ENCODE results near the gene GRK6. TPM values are rescaled to one million over a fixed set of nuclear protein-coding genes. Genes with fewer than 3 reads are reported as not detected.

GRK6 gene
- polyA plus RNA-seq, 1 of the 3 experiments (the other 2 are of a cell fraction), result 39.5 TPM

GRCh38 chr5:177450667-177451424 lies 24.4 kb downstream of the GRK6 start:
- 85% methylated on average over 7 of the region's 10 CpGs for WGBS (ENCODE audit: low lambda C conversion rate)
- Histone ChIP-seq H4K20me1 (ENCODE audit: insufficient read depth) (peaks cover 22% of the 10 kb centered on the region), H3K27me3 (ENCODE audit: insufficient read depth) (no peaks in the 10 kb centered on the region), H3K4me2 (no peak overlapping the region), H3K27ac (ENCODE audit: low read depth in 2 of 2, low read length in 1 of 2) (peak overlapping the region in 1 of 2 experiments; percentile 40; a peak in 1 of 4 replicates), H3K79me2 (ENCODE audit: insufficient read depth) (peaks cover 10% of the 10 kb centered on the region; the same call in 1 of the 2 replicates), H3K4me1 (ENCODE audit: control insufficient read depth in 1 of 2, insufficient read depth in 2 of 2, low read depth in 1 of 2, low read length in 1 of 2) (peaks cover 28 to 76% of the 10 kb centered on the region in 2 experiments), H3F3A (replicated peaks; ENCODE audit: insufficient read depth) (peaks cover 22% of the 10 kb centered on the region), H3K9me3 (no peaks in the 10 kb centered on the region), H3K9me2 (no peaks in the 10 kb centered on the region), H3K36me3 (replicated peaks in 1 of 2; ENCODE audit: control insufficient read depth in 1 of 2, insufficient read depth in 2 of 2, low read length in 1 of 2) (peaks cover 0 to 3% of the 10 kb centered on the region in 2 experiments), H3K9ac (no peak overlapping the region), H2AFZ (ENCODE audit: low read depth) (no peak overlapping the region), H3K4me3 (ENCODE audit: low read depth in 2 of 2, low read length in 1 of 2) (no peak overlapping the region)
- ChIA-PET POLR2A (interaction anchor here (1.1 kb wide), 1 partner anchor 21 kb away, joined by 3 read pairs; no protein-coding TSS in a partner anchor), CTCF (interaction anchor here (1.3 to 15.5 kb wide), 7 partner anchors 11 to 133 kb away, joined by 3 to 375 read pairs (median 206); partner anchors contain the start of genes F12, PDLIM7 and PFN3)
- DNase-seq, result no peak
- TF ChIP-seq TCF12 (IDR thresholded peaks at IDR 0.05) (no peak), GABPA (IDR thresholded peaks at IDR 0.05; ENCODE audit: low read depth) (no peak), RFX5 (IDR thresholded peaks at IDR 0.05; ENCODE audit: low read length) (no peak), NFIC (IDR thresholded peaks at IDR 0.05; ENCODE audit: borderline replicate concordance) (no peak), MEF2A (IDR thresholded peaks at IDR 0.05; ENCODE audit: borderline replicate concordance, low read depth) (no peak)

- H3K9me2 ChIP-seq, result no peaks in the 10 kb centered on the region
- peaks cover 28 to 83% of the 10 kb centered on the region in 2 experiments for H3K4me1 ChIP-seq (ENCODE audit: control insufficient read depth in 1 of 2, insufficient read depth in 2 of 2, low read depth in 1 of 2, low read length in 1 of 2)
- peaks cover 10 to 12% of the 10 kb centered on the region in 2 experiments for H3K36me3 ChIP-seq (replicated peaks in 1 of 2; ENCODE audit: control insufficient read depth in 1 of 2, insufficient read depth in 2 of 2, low read length in 1 of 2)
- DNase-seq, result peak; percentile 74
- ChIA-PET CTCF (interaction anchor here (0.8 to 15.5 kb wide), 26 partner anchors 7 to 381 kb away, joined by 3 to 375 read pairs (median 4); partner anchors contain the start of genes DBN1, F12, GRK6 and PDLIM7), POLR2A (interaction anchor here (1.9 to 4.9 kb wide), 6 partner anchors 9 to 63 kb away, joined by 5 to 72 read pairs (median 10); no protein-coding TSS in a partner anchor)
- peaks cover 33% of the 10 kb centered on the region for H3F3A ChIP-seq (replicated peaks; ENCODE audit: insufficient read depth)
- TF ChIP-seq TAF1 (IDR thresholded peaks at IDR 0.05; ENCODE audit: borderline replicate concordance, low read depth, low read length) (no peak), MXI1 (IDR thresholded peaks at IDR 0.05; ENCODE audit: low read depth, low read length) (peak; percentile 85), POLR2AphosphoS5 (IDR thresholded peaks at IDR 0.05; ENCODE audit: low read depth, low read length) (no peak), FOXM1 (IDR thresholded peaks at IDR 0.05; ENCODE audit: low read depth) (no peak), CTCF (IDR thresholded peaks at IDR 0.05) (0 out of 2 replicates have a peak, but pooled peaks have one; percentile 14), EP300 (IDR thresholded peaks at IDR 0.05; ENCODE audit: borderline replicate concordance in 1 of 2, low read depth in 1 of 2, low read length in 1 of 2) (peak in 1 of 2 experiments; percentile 43; a peak in 2 of 4 replicates), RXRA (IDR thresholded peaks at IDR 0.05; ENCODE audit: borderline replicate concordance, low read depth) (no peak), NFIC (IDR thresholded peaks at IDR 0.05; ENCODE audit: borderline replicate concordance) (no peak), FOSL2 (IDR thresholded peaks at IDR 0.05; ENCODE audit: borderline replicate concordance, low read depth) (no peak), SMC3 (IDR thresholded peaks at IDR 0.05; ENCODE audit: low read depth, low read length) (peak; percentile 18; the same call in 1 of the 2 replicates), GATA2 (CRISPR knock-in tag; IDR thresholded peaks at IDR 0.05) (peak; percentile 44; the same call in 1 of the 2 replicates), GABPA (IDR thresholded peaks at IDR 0.05; ENCODE audit: low read depth) (no peak), USF1 (IDR thresholded peaks at IDR 0.05; ENCODE audit: borderline replicate concordance, low read depth) (no peak), NRF1 (IDR thresholded peaks at IDR 0.05; ENCODE audit: low read depth, low read length) (no peak), RFX5 (IDR thresholded peaks at IDR 0.05; ENCODE audit: low read length) (no peak)
- H3K4me2 ChIP-seq, result no peak overlapping the region
- H3K9me3 ChIP-seq, result no peaks in the 10 kb centered on the region
- no peak overlapping the region for H2AFZ ChIP-seq (ENCODE audit: low read depth)
- H3K79me2 ChIP-seq (ENCODE audit: insufficient read depth), result peaks cover 3% of the 10 kb centered on the region; the same call in 1 of the 2 replicates
- H3K9ac ChIP-seq, result no peak overlapping the region
- no peaks in the 10 kb centered on the region for H3K27me3 ChIP-seq (ENCODE audit: insufficient read depth)
- WGBS (ENCODE audit: low lambda C conversion rate), result 80% methylated on average over 15 of the region's 17 CpGs
- no peak overlapping the region for H3K4me3 ChIP-seq (ENCODE audit: low read depth in 2 of 2, low read length in 1 of 2)
- peak overlapping the region; percentile 14 to 91; a peak in 3 of 4 replicates for H3K27ac ChIP-seq (ENCODE audit: low read depth in 2 of 2, low read length in 1 of 2)
- peaks cover 39% of the 10 kb centered on the region for H4K20me1 ChIP-seq (ENCODE audit: insufficient read depth)
Measured at GRCh38 chr5:177452688-177453638, 26.5 kb downstream of the GRK6 start.
